ENCODE data around the gene ZC3H18.
"Not testable (repeated sequence)": the region's sequence is repeated elsewhere in the genome, so short reads cannot be mapped to it uniquely, and the experiment has no call there.

Gene ZC3H18

GRCh38 chr16:88609426-88609825 lies 39.2 kb downstream of the ZC3H18 start:
- not testable (repeated sequence) for DNase-seq

GRCh38 chr16:88610080-88610479 lies 39.9 kb downstream of the ZC3H18 start:
- DNase-seq: no peak

GRCh38 chr16:88610909-88611812 lies 41.0 kb downstream of the ZC3H18 start:
- DNase-seq: no peak

- no peak for DNase-seq
These were observed 43.1 kb downstream of the ZC3H18 start for GRCh38 chr16:88613293-88613692.

- DNase-seq: no peak
These were observed 44.0 kb downstream of the ZC3H18 start for GRCh38 chr16:88613911-88614817.

GRCh38 chr16:88614818-88615580 lies 44.8 kb downstream of the ZC3H18 start:
- peak; percentile 14 for DNase-seq

- DNase-seq: no peak
These were observed 46.1 kb downstream of the ZC3H18 start for GRCh38 chr16:88616320-88616719.

GRCh38 chr16:88616736-88617135 lies 46.5 kb downstream of the ZC3H18 start:
- DNase-seq: no peak

- no peak for DNase-seq
These were observed 47.2 kb downstream of the ZC3H18 start for GRCh38 chr16:88617268-88618031.

- no peak for DNase-seq
These were observed 48.2 kb downstream of the ZC3H18 start for GRCh38 chr16:88618182-88618955.

- no peak for DNase-seq
These were observed 48.9 kb downstream of the ZC3H18 start for GRCh38 chr16:88618956-88619667.

- no peak for DNase-seq
These were observed 49.9 kb downstream of the ZC3H18 start for GRCh38 chr16:88619859-88620815.

- DNase-seq: no peak
These were observed 51.9 kb downstream of the ZC3H18 start for GRCh38 chr16:88622125-88622524.

GRCh38 chr16:88622866-88623265 lies 52.7 kb downstream of the ZC3H18 start:
- no peak for DNase-seq

GRCh38 chr16:88623858-88624257 lies 53.7 kb downstream of the ZC3H18 start:
- DNase-seq: no peak

- no peak for DNase-seq
These were observed 54.3 kb downstream of the ZC3H18 start for GRCh38 chr16:88624481-88624880.

GRCh38 chr16:88624977-88625576 lies 54.9 kb downstream of the ZC3H18 start:
- DNase-seq: no peak

- DNase-seq: no peak
These were observed 56.4 kb downstream of the ZC3H18 start for GRCh38 chr16:88626646-88627045.
